GM21526 (cell line): ENCODE results near the gene FYCO1.

Source experiments
- ATAC-seq: cut with Tn5 transposase; IDR thresholded peaks from one replicate; pipeline ENCODE4 v1.9.1; 2021; ENCODE audit warnings: moderate library complexity; ENCODE audit not compliant: unreplicated experiment, low FRiP score

FYCO1 gene

GRCh38 chr3:45895686-45896468 lies 99.7 kb downstream of the FYCO1 start:
- no peak for ATAC-seq

DNA sequence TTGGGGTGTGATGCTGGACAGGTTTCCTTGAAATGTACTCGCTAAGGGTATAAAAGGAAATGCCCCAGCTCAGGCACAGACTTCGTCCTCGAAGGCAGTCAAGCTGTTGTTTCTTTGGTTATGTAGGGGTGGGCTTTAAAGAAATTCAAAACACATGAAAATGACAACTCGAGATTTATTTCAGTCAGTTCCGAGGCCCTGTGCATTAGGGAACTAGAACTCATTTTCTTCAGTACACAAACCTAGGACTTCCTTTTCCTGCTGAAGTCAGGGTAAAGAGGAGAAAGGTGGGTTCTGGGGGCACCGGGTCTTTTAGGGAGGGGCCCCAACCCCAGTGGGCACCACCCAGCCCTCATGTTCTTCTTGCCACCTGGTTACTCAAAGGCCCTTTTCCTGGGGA lies 101.6 kb downstream of the FYCO1 start:
- ATAC-seq: no peak

DNA sequence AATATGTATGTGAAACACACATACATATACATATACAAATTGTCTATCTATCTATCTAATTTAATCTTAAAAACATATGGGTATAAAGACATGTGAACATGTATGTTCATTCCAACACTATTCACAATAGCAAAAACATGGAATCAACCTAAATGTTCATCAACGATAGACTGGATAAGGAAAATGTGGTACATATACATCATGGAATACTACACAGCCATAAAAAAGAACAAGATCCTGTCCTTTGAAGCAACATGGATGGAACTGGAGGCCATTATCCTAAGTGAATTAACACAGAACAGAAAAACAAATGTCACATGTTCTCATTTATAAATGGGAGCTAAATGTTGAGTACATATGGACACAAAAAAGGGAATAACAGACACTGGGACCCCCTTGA lies 103.5 kb downstream of the FYCO1 start:
- no peak for ATAC-seq

DNA sequence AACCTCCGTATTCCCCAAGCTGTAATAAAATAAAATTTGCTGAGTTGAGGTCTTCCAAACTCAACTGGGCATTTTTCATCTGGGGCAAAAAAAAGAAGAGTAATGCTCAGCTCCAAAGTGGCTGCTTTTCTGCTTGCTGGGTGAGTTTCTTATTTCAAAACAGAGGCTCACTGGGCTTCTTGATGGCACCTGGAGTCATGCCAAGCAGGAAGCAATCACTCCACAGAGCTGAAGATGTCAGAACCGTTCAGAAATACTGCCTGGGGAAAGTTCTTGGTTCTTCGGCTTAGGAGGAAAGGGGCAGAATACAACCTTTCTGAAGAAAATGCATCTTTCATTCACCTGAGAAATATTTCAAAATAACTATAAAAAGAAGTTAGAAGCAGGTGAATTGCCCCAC lies 105.2 kb downstream of the FYCO1 start:
- ATAC-seq: no peak

DNA sequence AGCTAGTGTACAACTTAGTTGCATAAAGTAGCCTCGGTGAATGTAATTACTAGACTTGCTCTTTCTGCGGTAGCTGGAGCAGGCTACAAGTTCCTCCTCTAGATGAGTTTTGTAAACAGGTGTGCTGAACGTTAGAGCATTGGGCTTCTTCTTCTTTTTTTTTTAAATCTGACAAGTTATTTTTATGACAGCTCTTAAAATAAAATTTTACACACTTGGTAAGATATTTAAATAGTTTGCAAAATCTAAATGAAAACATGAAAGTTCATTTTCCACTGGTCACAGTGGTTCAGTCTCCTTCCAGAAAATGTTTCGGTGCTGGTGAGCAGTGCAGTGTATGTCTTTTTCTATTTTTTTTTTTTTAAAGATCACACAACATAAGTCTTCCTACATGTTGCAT lies 106.3 kb downstream of the FYCO1 start:
- ATAC-seq: no peak

DNA sequence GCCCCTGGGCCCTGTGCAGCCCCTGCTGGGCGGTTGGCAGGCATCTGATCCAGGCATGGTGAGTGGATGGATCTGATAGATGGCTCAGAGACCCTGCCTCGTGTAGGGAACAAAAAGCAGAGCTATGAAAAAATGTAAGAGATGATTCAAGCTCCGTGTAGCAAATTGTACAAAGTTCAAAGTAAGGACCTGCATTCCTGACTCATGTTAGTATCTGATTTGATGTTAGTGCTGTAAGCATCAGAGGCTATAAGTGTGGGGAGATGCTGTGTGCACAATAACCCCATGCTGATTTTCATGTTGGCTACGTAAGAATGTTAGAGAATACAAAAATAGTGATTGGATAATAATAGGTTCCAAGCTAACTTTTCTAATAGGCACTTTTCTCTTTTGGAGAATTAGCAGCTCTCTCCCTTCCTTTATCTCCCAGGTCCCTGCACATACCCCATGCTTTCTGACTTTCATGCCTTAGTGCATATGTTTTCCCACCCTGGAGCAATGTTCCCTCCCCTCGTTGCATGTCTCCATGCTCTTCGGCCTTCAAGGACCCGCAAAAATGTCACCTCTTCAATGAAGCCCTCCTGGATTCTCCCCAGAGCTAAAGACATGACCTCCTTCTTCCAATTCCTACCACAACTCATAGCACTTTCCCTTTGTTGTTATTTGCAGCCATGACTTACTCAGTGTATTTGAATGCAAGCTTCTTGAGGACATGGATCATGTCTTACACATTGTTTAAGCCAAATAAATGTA lies 107.7 kb downstream of the FYCO1 start:
- no peak for ATAC-seq

- no peak for ATAC-seq
Measured at GRCh38 chr3:45887285-45887684, 108.3 kb downstream of the FYCO1 start.

DNA sequence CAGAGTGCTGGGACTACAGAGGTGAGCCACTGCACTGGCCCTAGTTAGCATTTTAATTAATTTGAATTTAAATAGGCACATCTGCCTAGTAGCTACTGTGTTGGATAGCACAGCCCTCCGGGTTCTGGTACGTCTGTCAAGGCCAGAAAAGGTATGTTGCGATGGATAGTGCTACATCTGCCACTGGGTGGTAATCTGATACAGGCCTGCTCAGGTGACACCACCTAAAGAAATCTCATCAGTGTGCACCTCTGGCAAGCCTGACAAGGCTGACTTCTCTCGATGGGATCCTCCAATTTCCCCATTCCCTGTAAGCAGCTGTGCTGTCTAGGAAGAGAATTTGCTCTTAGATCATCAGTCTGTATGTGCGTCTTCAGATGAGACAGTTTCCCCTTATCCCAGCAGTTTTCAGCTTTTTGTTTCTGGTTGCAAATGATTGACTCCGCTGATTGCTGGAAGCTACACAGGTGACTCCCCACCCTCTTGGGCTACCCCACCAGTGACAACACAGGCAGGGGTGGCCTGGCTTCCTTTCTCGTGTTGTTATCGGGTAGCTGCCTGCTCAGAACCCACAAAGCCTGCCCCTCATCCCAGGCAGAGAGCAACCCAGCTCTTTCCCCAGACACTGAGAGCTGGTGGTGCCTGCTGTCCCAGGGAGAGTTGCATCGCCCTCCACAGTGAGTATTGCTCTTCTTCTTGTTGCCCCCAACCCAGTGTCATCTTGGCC lies 109.5 kb downstream of the FYCO1 start, which contains the start of gene CCR9:
Gene CCR9 (plus strand): TSS at position 565 of the 727 bp plus-strand sequence. CDS start 8,391 bp downstream, outside the sequence.
- no peak for ATAC-seq

- ATAC-seq: no peak
Measured at GRCh38 chr3:45884368-45885201, 111.0 kb downstream of the FYCO1 start.

- no peak for ATAC-seq
Measured at GRCh38 chr3:45881078-45882022, 114.3 kb downstream of the FYCO1 start.

- ATAC-seq: no peak
Measured at GRCh38 chr3:45880725-45881077, 114.9 kb downstream of the FYCO1 start.

GRCh38 chr3:45878124-45878523 lies 117.5 kb downstream of the FYCO1 start:
- ATAC-seq: no peak

DNA sequence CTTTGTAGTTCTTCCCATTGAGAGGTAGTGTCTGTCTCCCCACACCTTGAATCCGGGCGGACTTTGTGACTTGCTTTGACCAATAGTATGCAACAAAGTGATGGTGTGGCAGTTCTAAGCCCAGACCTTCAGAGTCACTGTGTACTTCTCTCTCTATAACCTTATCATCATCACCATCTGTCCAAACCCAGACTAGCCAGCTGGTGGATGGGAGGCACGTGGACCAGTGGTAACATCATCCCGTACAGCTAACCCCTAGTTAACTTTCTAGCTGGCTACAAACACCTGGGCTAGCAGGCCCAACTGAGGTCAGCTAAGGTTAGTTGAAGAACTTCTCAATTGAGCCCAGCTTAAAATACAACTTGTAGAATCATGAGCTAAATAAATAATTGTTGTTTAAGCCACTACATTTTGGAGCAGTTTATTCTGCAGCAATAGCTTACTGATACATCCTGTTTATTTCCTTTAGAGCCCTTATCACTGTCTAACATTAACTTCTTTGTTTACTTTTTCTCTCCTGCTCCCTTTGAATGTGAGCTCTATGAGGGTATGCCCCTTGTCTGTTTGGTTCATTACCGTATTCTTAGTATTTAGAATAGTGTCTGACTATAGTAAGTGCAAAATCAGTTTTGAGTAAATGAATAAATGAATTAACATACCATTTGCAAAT lies 120.8 kb downstream of the FYCO1 start:
- ATAC-seq: no peak

DNA sequence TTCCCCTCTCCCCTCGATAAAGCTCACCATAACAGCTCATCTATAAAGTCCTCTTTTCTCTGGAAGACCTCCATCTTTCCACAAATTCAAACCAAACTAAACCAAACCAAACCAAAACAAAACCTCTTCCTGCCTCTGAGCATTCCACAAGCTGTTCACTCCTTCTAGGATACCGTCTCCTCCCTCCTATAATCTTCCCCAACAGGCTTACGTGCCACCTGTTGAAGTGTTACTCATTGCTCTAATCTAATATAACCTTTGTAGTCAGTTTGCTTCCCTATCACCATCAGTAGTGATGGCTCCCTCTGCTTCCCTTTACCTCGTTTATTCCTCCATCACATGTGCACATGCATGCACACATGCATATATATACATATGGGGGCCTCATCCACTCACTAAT lies 122.0 kb downstream of the FYCO1 start:
- ATAC-seq: no peak

DNA sequence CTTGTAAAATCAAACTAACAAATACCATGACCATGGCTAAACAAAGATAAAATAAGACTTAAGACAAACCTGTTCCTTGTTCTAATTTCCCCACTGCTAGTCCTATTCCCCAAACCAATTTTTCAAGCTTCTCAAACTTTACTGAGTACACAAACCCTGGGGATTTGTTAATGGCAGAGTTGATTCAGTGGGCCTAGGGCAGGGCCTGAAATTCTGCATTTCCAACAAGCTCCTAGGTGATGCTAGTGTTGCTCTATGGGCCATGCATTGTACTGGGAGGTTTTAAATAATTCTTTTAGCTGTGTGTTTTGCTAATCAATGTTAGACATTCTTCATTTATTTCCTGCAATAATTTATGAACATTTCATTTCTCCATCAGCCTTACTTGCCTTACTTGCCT lies 122.6 kb downstream of the FYCO1 start:
- ATAC-seq: no peak

GRCh38 chr3:45872569-45872968 lies 123.1 kb downstream of the FYCO1 start:
- ATAC-seq: no peak

GRCh38 chr3:45871780-45872179 lies 123.8 kb downstream of the FYCO1 start:
- no peak for ATAC-seq

- ATAC-seq: no peak
Measured at GRCh38 chr3:45870099-45870498, 125.5 kb downstream of the FYCO1 start.

GRCh38 chr3:45869638-45870037 lies 126.0 kb downstream of the FYCO1 start:
- no peak for ATAC-seq
